ENCODE data around the gene CCL16.

The CCL16 gene

GRCh38 chr17:35972066-35972465 is 9.2 kb downstream of the CCL16 start:
- no peak overlapping the region for H3K27ac ChIP-seq
- TF ChIP-seq CTCF (conservative IDR thresholded peaks at IDR 0.05) = no peak

- H3K27ac ChIP-seq = no peak overlapping the region
- peak; percentile 98 for TF ChIP-seq CTCF (conservative IDR thresholded peaks at IDR 0.05)
These were observed 11.5 kb downstream of the CCL16 start for GRCh38 chr17:35969558-35970380.

GRCh38 chr17:35968520-35969054 is 12.7 kb downstream of the CCL16 start:
- no peak overlapping the region for H3K27ac ChIP-seq
- no peak for TF ChIP-seq CTCF (conservative IDR thresholded peaks at IDR 0.05)

- H3K27ac ChIP-seq = no peak overlapping the region
- TF ChIP-seq CTCF (conservative IDR thresholded peaks at IDR 0.05) = no peak
These were observed 16.0 kb downstream of the CCL16 start for GRCh38 chr17:35965272-35965671.

- TF ChIP-seq CTCF (conservative IDR thresholded peaks at IDR 0.05) = no peak
These were observed 17.6 kb downstream of the CCL16 start for GRCh38 chr17:35963663-35964062.

GRCh38 chr17:35953720-35954119 is 27.6 kb downstream of the CCL16 start:
- no peak overlapping the region for H3K27ac ChIP-seq
- no peak for TF ChIP-seq CTCF (conservative IDR thresholded peaks at IDR 0.05)

More at GRCh38 chr17:35963663-35964062, 17.6 kb downstream of the CCL16 start:
- no peak overlapping the region for H3K27ac ChIP-seq

GRCh38 chr17:35949401-35949800 is 31.9 kb downstream of the CCL16 start:
- TF ChIP-seq CTCF (conservative IDR thresholded peaks at IDR 0.05) = no peak
- no peak overlapping the region for H3K27ac ChIP-seq
